ENCODE data around the gene DCLK1.

DCLK1 gene

GRCh38 chr13:35916146-35916545 lies 215.0 kb downstream of the DCLK1 start:
- no peak for TF ChIP-seq CTCF (IDR thresholded peaks at IDR 0.05; ENCODE audit: control insufficient read depth, insufficient read depth, low read depth, low read length, missing control alignments)
- no peak for DNase-seq (ENCODE audit: low read depth)
- no peak overlapping the region for H3K4me3 ChIP-seq (ENCODE audit: control insufficient read depth, low read depth, low read length)

DNA sequence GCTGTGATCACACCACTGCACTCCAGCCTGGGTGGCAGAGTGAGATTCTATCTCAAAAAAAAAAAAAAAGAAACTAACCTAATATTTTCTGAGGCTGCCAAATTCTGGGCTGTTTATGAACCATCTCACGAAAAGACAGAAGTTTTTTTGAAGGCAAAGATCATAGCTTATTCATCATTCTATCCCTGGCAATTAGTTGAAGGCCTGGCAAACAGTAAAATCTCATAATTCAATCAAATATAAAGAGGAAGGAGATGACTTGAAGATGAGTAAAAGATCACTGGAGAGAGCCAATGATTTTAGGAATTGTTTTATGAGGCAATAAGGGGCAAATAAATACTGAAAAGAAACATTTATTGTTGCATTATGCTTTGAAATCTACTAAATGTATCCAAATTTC lies 216.5 kb downstream of the DCLK1 start:
- DNase-seq (ENCODE audit: low read depth) = peak; percentile 78
- no peak overlapping the region for H3K4me3 ChIP-seq (ENCODE audit: control insufficient read depth, low read depth, low read length)
- TF ChIP-seq CTCF (IDR thresholded peaks at IDR 0.05; ENCODE audit: control insufficient read depth, insufficient read depth, low read depth, low read length, missing control alignments) = no peak

DNA sequence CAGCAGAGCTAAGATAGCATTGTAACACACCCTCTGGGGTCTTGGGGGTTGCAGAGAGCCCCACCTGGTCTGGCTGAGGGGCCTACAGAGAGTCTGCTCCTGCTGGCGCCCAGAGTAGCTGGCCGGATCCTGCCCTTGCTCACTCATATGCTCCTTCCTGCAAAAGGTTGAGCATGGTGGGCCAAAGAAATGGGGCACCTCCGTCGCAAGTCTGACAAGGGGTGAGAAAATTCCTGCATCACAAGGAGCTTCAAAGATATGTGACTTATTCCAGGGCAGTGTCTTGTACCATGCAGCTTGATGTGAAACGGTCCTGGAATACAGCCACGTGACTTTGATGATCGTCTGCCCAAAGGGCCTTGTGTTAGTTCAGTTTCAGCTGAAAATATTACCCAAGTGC lies 218.3 kb downstream of the DCLK1 start:
- no peak for TF ChIP-seq CTCF (IDR thresholded peaks at IDR 0.05; ENCODE audit: control insufficient read depth, insufficient read depth, low read depth, low read length, missing control alignments)
- H3K4me3 ChIP-seq (ENCODE audit: control insufficient read depth, low read depth, low read length) = no peak overlapping the region
- no peak for DNase-seq (ENCODE audit: low read depth)

DNA sequence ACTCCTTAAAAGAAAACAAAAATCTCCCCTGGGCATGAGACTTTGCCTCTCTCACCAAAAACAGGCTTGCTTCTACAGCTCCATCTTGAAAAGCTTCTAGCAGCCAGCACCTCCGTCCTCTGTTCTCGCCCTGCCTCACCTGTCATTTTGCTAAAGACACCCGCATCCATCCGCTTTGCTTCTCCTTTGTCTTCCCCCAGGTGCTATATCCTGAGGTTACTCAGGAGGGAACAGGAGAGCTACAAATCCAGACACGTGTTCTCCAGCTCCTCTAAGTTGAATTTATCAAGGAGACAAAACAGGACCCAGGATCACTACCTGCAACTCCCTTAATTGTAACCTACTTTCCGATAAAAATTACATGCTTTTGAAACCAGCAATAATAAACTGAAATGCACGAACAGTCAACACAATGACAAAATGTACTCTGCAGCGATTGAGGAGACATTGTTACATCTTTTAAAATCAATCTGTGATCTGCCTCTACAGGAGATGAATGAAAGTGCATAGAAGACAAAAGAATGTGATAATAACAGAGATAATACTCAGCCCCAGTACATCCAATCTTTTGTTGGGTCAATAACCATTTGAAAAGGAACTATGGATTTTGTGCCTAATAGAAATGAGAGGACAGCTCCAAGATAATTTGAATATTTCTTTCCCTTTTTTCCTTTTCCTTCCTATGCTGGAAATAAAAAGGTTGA lies 221.2 kb downstream of the DCLK1 start:
- DNase-seq (ENCODE audit: low read depth) = no peak
- H3K4me3 ChIP-seq (ENCODE audit: control insufficient read depth, low read depth, low read length) = no peak overlapping the region
- TF ChIP-seq CTCF (IDR thresholded peaks at IDR 0.05; ENCODE audit: control insufficient read depth, insufficient read depth, low read depth, low read length, missing control alignments) = no peak

GRCh38 chr13:35909091-35909490 lies 222.1 kb downstream of the DCLK1 start:
- TF ChIP-seq CTCF (IDR thresholded peaks at IDR 0.05; ENCODE audit: control insufficient read depth, insufficient read depth, low read depth, low read length, missing control alignments) = no peak
- no peak overlapping the region for H3K4me3 ChIP-seq (ENCODE audit: control insufficient read depth, low read depth, low read length)
- no peak for DNase-seq (ENCODE audit: low read depth)

GRCh38 chr13:35908226-35908625 lies 223.0 kb downstream of the DCLK1 start:
- TF ChIP-seq CTCF (IDR thresholded peaks at IDR 0.05; ENCODE audit: control insufficient read depth, insufficient read depth, low read depth, low read length, missing control alignments) = no peak
- no peak for DNase-seq (ENCODE audit: low read depth)
- H3K4me3 ChIP-seq (ENCODE audit: control insufficient read depth, low read depth, low read length) = no peak overlapping the region

Data from AG09309 (cell line).